GM18526 (cell line): ENCODE measurements around the gene C5orf46.

Source experiments
- POLR2A ChIP-seq: IDR thresholded peaks from 3 replicates; pipeline ENCODE4 v1.6.1; 2011; ENCODE audit not compliant: insufficient read length; ENCODE audit errors: extremely low read depth

The C5orf46 gene

DNA sequence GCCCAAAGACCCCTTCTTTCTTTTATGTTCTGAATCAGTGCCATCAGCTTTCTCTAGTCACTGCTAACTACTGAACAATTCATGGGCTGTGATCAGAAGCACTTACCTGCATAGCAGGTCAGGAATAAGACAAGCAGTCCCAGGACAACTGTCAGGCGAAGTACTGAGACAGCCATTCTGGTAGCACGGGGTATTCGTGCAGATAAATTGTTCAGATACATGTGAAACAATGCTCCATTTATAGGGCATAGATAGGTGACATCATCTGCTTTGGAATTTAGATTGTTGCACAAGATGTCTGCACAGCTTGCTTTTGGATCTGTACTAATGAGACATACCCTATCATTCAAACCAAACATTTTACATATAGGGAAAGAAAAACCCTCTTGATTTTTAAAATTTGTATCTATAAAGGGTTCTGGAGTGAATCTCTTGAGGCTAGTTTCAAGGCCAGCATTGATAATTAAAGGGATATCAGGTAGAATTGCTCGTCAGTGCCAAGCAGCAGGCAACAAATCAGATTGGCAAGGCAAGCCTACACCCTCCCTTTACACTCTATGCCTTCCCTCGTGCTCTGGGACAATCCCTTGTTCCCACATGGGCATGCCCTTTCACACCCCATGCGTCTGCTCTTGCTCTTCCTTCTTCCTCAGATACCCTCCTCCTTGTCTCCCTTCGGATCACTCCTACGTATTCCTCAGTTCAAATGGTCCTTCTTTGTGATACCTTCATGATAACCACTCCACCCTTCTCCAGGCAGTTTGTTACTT lies at the start of gene C5orf46:
C5orf46 (minus strand) TSS at position 213 of the 770 bp plus-strand sequence; CDS start at position 176, 37 bp downstream.
- no peak for TF ChIP-seq POLR2A

GRCh38 chr5:147954971-147955370 lies 48.6 kb upstream of the C5orf46 start:
- no peak for TF ChIP-seq POLR2A

DNA sequence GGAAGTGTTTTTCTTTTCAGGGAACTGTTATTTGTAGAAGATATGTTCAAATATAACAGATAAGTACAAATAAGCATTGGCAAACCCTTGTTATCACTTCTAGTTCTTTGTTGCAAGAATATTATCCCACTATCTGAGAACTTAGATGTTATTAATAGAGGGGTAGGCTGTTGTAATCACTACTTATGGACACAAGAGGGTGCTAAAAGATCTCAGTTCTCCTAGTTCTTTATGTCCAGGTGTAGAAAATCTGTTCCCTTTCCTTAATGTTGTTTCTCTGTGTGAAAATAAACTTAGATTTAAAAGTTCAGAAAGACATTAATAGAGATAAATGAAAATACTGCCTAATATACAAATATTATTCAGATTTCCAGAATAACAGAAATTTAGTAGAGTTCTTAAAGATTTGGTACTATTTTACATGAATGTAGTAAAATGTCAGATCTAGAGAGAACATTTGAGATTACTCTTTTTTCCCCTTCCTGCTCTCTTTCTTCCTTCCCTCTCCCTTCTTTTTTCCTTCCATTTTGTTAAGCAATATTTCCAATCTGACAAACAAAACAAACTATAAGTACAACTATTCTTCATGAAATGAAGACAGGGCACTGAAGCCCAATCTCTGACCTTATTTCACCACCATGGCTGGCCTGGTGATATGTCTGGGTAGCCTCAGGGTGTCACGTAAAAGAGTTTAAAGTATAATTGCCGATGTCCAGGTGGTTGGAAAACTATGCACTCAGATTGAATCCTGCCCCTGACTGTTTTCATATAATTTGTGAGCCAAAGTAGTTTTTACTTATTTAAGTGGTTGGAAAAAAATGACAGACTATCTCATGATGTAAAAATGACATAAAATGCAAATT lies 43.6 kb upstream of the C5orf46 start:
- no peak for TF ChIP-seq POLR2A

DNA sequence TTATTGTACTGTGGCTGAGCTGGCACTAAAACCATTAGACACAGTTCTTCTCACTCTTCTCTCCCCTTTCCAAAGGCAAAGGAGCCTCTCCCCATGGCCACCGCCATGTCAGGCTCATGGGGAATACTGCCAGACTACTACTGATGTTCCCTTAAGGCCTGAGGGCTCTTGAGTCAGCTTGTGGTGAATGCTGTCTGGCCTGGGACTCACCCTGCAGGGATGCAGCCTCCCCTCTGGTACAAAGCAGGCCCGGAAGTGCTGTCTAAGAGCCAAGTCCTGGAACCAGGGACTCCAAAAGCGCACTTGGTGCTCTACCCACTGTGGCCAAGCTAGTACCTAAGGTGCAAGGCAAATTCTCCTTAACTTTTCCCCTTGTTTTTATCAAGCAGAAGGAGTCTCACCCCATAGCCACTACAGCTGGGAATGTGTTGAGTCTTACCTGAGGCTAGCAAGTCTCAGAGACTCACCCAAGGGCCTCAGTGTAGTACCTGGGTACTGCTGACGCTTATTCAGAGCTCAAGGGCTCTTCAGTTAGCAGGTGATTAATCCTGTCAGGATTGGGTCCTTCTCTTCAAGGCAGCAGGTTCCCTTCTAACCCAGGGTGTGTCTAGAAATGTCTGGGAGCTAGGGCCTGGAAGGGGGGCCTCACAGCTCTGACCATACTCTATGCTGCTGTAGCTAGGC lies 33.2 kb upstream of the C5orf46 start:
- no peak for TF ChIP-seq POLR2A

DNA sequence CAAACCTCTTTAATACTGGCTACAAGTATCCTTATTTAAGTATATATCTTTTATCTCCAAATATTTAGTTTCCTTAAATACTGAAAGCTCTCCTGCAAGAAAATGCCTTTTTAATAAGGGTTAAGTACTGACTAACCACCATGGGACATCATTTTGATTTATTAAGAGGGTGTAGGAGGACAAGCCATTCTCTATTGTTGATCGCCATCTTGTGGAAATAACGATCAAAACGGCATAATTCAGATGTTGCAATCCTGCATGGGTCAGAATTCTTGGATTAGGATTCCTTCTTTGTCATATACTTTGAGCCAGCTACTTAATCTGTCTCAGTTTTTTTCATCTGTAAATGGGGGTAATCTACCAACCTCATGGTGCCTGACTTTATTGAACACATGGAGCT lies 28.7 kb upstream of the C5orf46 start:
- no peak for TF ChIP-seq POLR2A

DNA sequence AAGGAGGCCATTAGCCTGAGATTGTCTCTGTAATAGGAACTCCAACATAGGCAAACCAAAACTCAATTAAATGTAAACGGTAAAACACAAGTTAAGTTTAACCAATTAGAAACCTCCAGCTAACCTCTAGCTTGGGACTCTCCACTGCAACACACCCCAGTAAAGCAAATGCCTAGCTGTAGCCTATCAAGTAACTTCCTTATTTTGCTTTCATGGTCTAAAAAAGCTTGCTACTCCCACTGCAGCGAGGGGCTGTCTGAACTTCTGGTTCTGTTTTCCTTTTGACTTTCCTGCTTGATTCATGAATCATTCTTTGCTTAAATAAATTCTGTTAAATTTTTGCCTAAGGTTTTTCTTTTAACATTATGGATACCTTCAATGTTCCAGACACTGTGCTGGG lies 24.4 kb upstream of the C5orf46 start:
- TF ChIP-seq POLR2A: no peak

- no peak for TF ChIP-seq POLR2A
Observed at GRCh38 chr5:147927901-147928300, 21.6 kb upstream of the C5orf46 start.

GRCh38 chr5:147925020-147925419 lies 18.7 kb upstream of the C5orf46 start:
- TF ChIP-seq POLR2A: no peak

DNA sequence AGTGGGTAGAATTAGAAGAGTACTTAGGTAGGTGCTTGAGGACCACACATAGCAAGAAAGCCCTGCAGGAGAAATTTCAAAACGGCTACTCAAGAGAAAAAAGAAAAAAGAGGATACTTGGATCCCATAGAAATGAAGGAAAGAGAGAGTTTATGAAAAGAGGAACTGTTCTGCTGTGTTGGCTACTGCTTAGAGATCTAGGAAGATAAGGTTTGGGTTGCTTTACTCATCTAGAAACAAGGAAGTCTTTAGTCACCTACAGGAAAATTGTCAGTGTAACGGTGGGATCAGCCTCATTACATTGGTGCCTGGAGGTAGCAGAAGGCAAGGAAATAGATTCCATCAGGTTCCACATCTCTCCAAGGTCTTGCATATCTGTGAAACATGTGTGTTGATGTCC lies 14.8 kb upstream of the C5orf46 start:
- TF ChIP-seq POLR2A: no peak

- no peak for TF ChIP-seq POLR2A
Observed at GRCh38 chr5:147920420-147921030, 14.2 kb upstream of the C5orf46 start.

- no peak for TF ChIP-seq POLR2A
Observed at GRCh38 chr5:147918899-147919298, 12.6 kb upstream of the C5orf46 start.

DNA sequence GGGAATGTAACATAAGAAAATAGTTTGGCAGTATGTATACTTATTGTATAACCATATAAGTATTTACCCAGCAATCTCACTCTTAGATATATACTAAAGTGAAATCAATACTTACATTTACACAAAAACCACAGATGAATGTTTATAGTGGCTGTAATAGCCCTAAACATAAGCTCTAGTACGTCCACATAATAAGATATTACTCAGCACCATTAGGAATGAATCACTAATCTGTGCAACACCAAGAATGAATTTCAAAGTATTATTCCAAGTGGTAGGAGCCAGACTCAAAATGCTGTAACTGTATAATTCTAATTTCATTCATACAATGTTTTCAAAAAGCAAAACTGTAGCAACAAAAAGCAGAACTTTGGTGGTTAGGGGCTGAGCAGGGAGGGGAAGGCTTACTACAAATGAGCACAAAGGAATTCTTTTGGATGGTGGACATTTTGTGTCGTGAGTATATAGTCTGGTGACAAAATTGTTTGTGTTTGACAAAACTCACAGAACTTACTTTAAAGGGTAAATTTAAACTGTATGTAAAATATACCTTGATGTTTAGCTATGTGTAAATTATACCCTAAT lies 11.9 kb upstream of the C5orf46 start:
- no peak for TF ChIP-seq POLR2A

DNA sequence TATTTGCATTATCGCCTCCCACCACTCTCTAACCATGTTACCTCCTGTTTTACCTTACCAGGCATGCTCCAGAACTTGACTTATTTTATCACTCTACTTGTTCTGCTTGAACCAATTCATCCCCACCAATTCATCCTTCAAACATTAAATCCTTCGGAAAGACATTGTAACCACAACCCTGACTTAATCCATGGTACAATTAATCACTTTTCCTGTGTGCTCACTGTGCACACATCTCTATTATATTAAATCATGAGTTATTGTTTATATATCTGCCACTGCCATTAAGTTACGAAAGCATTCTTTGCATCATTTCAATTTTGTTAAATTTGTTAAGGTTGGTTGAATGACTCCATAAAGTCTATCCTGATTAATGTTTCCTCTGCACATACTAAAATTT lies 7.4 kb upstream of the C5orf46 start:
- TF ChIP-seq POLR2A: no peak

DNA sequence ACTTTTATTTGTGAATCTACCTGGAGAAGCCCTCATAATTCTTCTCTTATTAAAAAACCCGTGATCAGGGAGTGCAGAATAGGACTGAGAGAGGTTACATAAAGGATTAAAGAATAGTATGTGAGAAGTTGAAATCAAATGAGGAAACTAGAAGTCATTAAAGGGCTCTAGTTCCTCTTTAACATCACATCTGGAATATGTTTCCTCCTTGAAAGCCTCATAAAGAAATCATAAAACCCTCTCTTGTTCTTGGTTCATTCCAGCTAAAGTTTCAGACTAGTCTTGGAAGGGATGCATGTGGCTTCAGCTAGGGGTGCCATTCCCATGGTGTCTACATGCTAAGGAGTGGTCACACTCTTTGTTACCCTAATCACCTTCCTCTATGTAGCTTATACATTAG lies 5.7 kb upstream of the C5orf46 start:
- TF ChIP-seq POLR2A: no peak

DNA sequence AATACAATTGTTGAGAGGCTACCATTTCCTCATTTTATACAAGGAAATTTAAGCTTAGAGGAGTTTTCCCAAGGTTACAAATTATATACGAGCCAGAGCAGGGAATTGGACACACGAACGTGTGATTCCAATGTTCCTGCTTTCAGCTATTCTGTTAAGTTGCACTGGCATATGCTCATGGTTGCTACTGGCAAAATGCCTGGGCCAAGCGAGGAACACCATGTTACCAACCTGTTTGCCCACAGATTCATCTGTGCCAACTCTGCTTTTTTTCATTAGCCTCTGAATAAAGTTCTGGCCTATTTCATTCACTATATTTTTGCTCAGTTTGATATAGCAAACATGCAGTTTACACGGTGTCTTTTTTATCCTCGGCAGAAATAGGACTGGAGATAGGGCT lies 5.1 kb upstream of the C5orf46 start:
- TF ChIP-seq POLR2A: no peak
